Astrocyte of the hippocampus (primary cell): ENCODE measurements around the gene STK35.
"Not testable (repeated sequence)": the region's sequence is repeated elsewhere in the genome, so short reads cannot be mapped to it uniquely, and the experiment has no call there.

ENCODE experiments used
- DNase-seq: peaks from one replicate; pipeline ENCODE4 v3.0.0; 2011; ENCODE audit warnings: low read depth, low spot score

STK35 gene

GRCh38 chr20:2179949-2180348, 78.3 kb downstream of the STK35 start:
- no peak for DNase-seq

DNA sequence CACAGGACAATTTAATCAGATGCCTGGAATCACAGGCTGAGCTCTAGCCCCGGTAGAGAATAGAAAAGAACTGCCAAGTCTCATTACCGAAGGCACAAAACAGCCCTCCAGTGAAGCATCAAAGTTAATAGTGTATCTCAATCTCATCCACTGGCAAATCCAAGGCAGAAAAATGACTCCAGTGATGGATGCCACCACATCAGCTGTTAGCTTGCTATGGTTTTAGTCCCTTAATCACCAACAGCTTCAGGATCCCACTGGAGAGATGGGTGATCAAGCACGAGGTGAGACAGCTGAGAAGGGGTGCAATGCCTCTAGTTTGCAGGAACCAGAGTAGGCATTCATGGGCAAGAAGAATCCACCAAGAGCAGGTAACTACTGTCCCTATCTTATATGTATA, 81.8 kb downstream of the STK35 start:
- no peak for DNase-seq

GRCh38 chr20:2184933-2185332, 83.3 kb downstream of the STK35 start:
- DNase-seq: not testable (repeated sequence)

DNA sequence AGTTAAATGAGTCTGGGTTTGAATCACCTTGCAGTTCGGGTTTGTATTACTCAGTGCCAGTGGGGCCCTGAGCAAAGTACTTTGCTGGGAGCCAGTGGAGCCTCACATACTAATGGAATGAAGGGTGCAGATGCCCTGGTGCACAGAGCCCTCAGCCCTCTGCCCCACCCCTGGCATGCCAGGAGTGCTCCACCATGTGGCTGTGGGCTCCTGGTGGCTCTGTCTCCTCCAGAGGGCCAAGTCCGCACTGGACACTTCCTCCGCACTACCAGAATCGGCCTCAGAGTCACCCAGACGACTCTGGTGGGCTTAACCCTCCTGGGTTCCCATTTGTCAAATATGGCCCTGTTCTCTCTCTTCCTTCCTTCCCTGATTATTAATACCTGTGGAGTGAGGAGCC, 94.0 kb downstream of the STK35 start:
- DNase-seq: no peak

- no peak for DNase-seq
Measured at GRCh38 chr20:2197166-2197565, 95.5 kb downstream of the STK35 start.
